Activated CD4-positive, CD25-positive, alpha-beta regulatory T cell treated with anti-CD3 and anti-CD28 coated beads, Interleukin-2, amount 50 U/mL, for 24 hours (primary cell): ENCODE measurements around the gene C1orf198.

Experiments
- ATAC-seq, 2 donors: fragments of 150-1000 bp; cut with Tn5 transposase; one replicate each; pipeline ENCODE4 v1.10.0; 2021; ENCODE audit warnings: mild to moderate bottlenecking in 1 of 2, moderate library complexity in 1 of 2

C1orf198 gene

GRCh38 chr1:230867903-230868735, at the start of gene C1orf198:
C1orf198 (minus strand) TSS chr1:230868521; CDS start chr1:230868512, 9 bp downstream.
- peak; percentile 86 to 89 for ATAC-seq

GRCh38 chr1:230917284-230918135, 49.2 kb upstream of the C1orf198 start:
- peak in 1 of 2 donors; percentile 58 for ATAC-seq

- no peak for ATAC-seq
These were observed 48.4 kb upstream of the C1orf198 start for GRCh38 chr1:230916587-230917283.

GRCh38 chr1:230915078-230915477, 46.8 kb upstream of the C1orf198 start:
- no peak for ATAC-seq

- ATAC-seq = no peak
These were observed 45.2 kb upstream of the C1orf198 start for GRCh38 chr1:230913496-230913895.

GRCh38 chr1:230910755-230911117, 42.4 kb upstream of the C1orf198 start:
- no peak for ATAC-seq

- no peak for ATAC-seq
These were observed 41.8 kb upstream of the C1orf198 start for GRCh38 chr1:230909974-230910754.

- ATAC-seq = no peak
These were observed 39.3 kb upstream of the C1orf198 start for GRCh38 chr1:230907472-230908205.

GRCh38 chr1:230906226-230906625, 37.9 kb upstream of the C1orf198 start:
- no peak for ATAC-seq

GRCh38 chr1:230905733-230906132, 37.4 kb upstream of the C1orf198 start:
- ATAC-seq = no peak

- ATAC-seq = no peak
These were observed 34.1 kb upstream of the C1orf198 start for GRCh38 chr1:230902349-230902923.

- no peak for ATAC-seq
These were observed 33.4 kb upstream of the C1orf198 start for GRCh38 chr1:230901671-230902070.

GRCh38 chr1:230900984-230901383, 32.7 kb upstream of the C1orf198 start:
- ATAC-seq = no peak

- no peak for ATAC-seq
These were observed 31.5 kb upstream of the C1orf198 start for GRCh38 chr1:230899841-230900251.

GRCh38 chr1:230898748-230899147, 30.4 kb upstream of the C1orf198 start:
- ATAC-seq = no peak

GRCh38 chr1:230898144-230898543, 29.8 kb upstream of the C1orf198 start:
- ATAC-seq = no peak

- ATAC-seq = no peak
These were observed 28.5 kb upstream of the C1orf198 start for GRCh38 chr1:230896779-230897178.

- ATAC-seq = no peak
These were observed 27.1 kb upstream of the C1orf198 start for GRCh38 chr1:230895452-230895851.

- no peak for ATAC-seq
These were observed 26.3 kb upstream of the C1orf198 start for GRCh38 chr1:230894664-230895063.

- no peak for ATAC-seq
These were observed 25.7 kb upstream of the C1orf198 start for GRCh38 chr1:230894032-230894431.

GRCh38 chr1:230892018-230892491, 23.7 kb upstream of the C1orf198 start:
- no peak for ATAC-seq
